ENCODE measurements around the gene CEP63.
"Not testable (repeated sequence)": the region's sequence is repeated elsewhere in the genome, so short reads cannot be mapped to it uniquely, and the experiment has no call there.

The CEP63 gene

DNA sequence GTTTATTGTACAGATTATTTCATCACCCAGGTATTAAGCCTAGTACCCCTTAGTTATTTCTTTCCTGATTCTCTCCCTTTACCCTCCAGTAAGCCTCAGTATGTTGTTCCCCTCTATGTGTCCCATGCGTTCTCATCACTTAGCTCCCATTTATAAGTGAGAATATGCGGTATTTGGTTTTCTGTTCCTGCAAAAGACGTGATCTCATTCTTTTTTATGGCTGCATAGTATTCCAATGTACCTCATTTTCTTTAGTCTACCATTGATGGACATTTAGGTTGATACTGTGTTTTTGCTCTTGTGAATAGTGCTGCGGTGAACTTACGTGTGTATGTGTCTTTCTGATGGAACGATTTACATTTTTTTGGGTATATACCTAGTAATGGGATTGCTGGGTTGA lies 36.7 kb downstream of the CEP63 start:
- DNase-seq = no peak

DNA sequence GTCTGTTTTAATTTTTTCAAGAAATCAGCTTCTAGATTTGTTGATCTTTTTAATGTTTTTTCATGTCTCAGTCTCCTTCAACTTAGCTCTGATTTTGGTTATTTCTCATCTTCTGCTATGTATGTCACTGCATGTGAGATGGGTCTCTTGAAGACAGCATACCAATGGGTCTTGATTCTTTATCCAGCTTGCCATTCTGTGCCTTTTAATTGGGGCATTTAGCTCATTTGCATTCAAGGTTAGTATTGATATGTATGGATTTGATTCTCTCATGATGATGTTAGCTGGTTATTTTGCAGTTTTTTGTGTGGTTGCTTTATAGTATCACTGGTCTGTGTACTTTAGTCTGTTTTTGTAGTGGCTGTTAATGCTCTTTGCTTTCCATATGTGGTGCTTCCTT lies 39.4 kb downstream of the CEP63 start:
- no peak for DNase-seq

- no peak for DNase-seq
Measured at GRCh38 chr3:134526319-134526718, 40.5 kb downstream of the CEP63 start.

DNA sequence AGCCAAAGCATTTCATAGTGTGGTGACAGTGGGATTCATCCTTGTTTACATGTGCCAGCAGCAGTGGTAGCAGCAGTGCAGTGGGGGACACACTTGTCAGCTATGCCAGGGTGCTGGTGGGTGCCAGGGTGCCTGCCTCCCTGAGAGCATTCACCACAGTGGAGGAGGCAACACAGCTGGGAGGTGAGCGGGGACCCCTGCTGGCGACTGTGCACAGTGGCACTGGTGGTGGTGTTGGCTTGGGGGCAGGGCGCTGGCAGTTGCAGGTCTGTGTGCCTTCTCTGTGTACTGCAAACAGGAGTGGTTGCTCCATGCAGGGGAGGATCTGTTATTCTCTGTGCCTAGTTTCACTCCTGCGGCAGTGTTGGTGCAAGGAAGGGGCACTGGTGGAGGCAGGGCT lies 41.2 kb downstream of the CEP63 start:
- peak; percentile 5 for DNase-seq

DNA sequence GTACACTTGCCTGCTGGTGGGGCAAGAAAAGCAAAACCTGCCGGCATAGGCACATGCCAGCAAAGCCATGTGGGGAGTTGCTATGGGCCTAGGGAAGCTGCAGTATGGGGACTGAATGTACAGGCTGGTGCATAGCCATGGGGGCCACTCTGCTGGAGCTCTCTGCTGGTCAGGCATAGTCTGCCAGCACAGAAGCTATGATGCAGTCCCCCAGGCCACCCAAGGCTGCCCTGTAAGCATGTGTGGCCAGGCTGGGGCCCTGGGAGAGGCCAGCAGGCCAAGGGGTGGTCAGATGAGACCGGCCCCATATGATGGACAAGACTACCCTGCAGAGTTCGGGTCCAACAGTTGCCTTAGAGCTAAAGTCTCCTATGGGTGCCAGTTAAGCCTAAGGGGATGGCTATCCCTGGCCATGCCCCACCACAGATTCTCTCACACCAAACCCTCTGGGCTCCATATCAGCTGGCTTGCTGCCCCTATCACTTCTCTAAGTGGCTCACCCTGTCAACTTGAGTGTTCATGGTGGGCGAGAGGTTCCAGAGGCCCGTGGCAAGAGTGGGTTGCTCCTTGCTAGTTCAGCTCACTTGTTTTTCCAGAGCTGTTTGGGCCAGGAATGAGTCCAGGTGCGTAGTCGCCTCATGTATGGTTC lies 41.8 kb downstream of the CEP63 start:
- DNase-seq = no peak

DNA sequence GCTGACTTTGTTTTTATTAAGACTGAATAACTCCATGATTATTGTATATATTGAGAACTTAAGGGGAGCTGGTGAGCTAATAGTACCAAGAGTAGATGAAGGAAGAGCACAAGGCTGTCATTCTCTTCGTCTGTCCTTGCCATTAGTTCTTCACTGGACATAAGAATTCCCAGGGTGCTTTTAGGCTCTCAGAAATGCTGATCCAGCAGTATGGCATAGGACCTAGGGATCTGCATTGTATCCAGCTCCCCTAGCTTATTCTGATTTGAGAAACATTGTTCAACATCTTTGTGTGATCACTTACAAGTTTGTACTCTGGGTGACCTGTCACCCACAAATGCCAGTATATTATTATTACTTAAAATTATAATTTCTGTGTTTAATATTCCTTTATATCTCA lies 47.6 kb downstream of the CEP63 start:
- no peak for DNase-seq

DNA sequence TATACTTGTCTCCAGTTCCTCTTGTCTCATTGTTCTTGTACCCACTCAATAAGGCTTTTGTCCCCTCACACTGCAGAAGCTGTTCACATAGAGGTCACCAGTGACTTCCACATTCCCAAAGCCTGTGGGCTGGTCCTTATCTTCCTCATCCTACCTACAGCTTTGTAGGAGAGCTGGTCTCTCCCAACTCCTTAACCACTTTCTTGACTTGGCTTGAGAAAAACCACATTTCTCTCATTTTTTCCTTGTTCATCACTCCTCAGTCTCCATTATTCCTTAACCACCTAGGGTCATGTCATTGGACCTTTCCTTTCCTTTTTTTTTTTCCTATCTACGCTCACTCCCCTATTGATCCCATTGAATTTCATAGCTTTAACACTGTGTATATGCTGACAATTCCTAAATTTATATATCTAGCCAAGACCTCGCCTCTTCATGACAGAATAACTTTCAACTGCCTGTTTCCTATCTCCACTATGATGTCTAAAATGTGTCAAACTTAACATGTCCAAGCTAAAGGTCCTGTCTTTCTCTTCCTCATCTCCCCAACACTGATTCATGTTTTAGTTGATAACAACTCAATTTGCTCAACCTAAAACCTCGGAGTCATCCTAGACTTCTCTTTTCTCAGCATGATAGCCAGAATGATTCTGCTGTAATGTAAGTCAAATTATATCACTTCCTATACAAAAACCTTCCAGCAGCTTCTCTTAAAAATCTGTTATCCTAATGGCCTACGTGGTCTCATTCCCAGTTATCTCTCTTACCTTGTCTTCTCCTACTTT lies 49.5 kb downstream of the CEP63 start:
- no peak for DNase-seq

- DNase-seq = peak; percentile 11
Measured at GRCh38 chr3:134536781-134537180, 50.9 kb downstream of the CEP63 start.

DNA sequence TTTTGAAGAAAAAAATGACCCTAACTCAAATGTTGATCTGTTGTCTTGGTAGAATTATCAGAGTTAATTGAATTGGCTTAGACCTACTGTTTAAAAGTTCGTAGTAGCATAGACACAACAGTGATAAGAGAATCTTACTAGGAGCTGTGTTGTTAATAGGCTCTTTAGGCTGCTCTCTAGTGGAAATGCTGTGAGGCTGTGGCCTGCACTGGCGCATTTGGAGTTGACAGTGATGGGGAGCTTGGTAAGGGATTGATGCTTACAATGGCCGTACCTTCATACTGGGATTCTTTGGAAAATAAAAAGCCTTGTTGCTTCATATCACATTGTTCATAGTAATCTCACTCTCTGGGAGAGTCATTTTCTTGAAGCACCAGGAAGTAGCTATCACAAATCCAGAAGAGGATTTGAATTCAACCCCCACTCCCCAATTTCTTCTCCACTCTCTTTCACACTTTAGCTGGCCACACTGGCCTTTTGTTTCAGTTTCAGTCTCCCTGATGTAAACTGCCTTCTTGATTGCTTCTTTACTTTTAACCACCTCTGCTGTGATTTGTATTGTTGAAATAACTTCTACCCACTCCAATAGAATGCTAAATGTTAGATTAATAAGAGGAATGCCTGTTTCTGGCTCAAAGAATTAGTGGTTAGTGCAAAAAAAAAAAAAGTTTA lies 56.6 kb downstream of the CEP63 start:
- no peak for DNase-seq

GRCh38 chr3:134543113-134543512 lies 57.3 kb downstream of the CEP63 start:
- DNase-seq = no peak

- DNase-seq = no peak
Measured at GRCh38 chr3:134544316-134544715, 58.5 kb downstream of the CEP63 start.

- not testable (repeated sequence) for DNase-seq
Measured at GRCh38 chr3:134544783-134545182, 58.9 kb downstream of the CEP63 start.

DNA sequence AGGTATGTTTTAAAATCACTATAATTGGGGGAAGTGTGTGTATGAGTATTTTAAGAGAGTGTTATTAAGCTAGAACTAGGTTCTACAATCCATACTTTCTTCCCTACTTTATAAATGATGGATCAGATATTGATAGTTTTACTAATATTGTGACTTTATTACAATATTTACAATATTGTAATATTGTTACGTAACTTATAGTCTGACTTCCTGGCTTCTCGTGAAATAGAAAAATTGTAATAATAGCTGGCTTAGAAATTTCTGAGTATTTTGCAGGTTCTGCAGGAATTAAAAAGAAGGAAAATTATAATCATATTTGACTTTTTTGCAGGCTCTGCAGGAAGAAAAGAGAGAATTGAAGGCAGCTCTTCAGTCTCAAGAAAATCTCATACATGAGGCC lies 60.0 kb downstream of the CEP63 start:
- DNase-seq = no peak

GRCh38 chr3:134552784-134553183 lies 66.9 kb downstream of the CEP63 start:
- DNase-seq = no peak

- DNase-seq = no peak
Measured at GRCh38 chr3:134559591-134559990, 73.7 kb downstream of the CEP63 start.

- DNase-seq = no peak
Measured at GRCh38 chr3:134562055-134562454, 76.2 kb downstream of the CEP63 start.

- no peak for DNase-seq
Measured at GRCh38 chr3:134563601-134564000, 77.7 kb downstream of the CEP63 start.

- DNase-seq = no peak
Measured at GRCh38 chr3:134564991-134565390, 79.1 kb downstream of the CEP63 start.

GRCh38 chr3:134567605-134568004 lies 81.7 kb downstream of the CEP63 start:
- DNase-seq = no peak

DNA sequence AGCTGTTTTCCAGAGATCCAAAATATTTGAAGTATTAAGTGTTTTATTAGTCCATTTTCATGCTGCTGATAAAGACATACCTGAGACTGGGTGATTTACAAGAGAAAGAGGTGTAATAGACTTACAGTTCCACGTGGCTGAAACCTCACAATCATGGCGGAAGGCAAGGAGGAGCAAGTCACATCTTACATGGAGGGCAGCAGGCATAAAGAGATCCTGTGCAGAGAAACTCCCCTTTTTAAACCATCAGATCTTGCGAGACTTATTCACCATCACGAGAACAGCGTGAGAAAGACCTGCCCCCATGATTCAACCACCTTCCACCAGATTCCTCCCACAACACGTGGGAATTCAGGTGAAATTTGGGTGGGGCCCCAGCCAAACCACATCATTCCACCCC lies 82.9 kb downstream of the CEP63 start:
- DNase-seq = no peak

- not testable (repeated sequence) for DNase-seq
Measured at GRCh38 chr3:134569899-134570298, 84.0 kb downstream of the CEP63 start.

GRCh38 chr3:134576426-134576825 lies 90.6 kb downstream of the CEP63 start:
- no peak for DNase-seq

GRCh38 chr3:134576831-134577230 lies 91.0 kb downstream of the CEP63 start:
- no peak for DNase-seq

- no peak for DNase-seq
Measured at GRCh38 chr3:134579141-134579665, 93.3 kb downstream of the CEP63 start.

All from fibroblast of skin of scalp (primary cell).